C4-2B (cell line): ENCODE results near the gene ANKS1B.

Experiments used
- H3K27ac ChIP-seq: fragments of 450-650 bp; 2 replicates; pipeline ENCODE4 v1.5.1; 2017
- ZFX ChIP-seq: fragments of 450-650 bp; IDR thresholded peaks from 2 replicates; pipeline ENCODE4 v1.6.1; 2017
- TF ChIP-seq, protein P1 (sequence below): fragments of 450-650 bp; conservative IDR thresholded peaks from 2 replicates; pipeline ENCODE4 v1.5.1; 2017; ENCODE audit warnings: mild to moderate bottlenecking

Gene ANKS1B

DNA sequence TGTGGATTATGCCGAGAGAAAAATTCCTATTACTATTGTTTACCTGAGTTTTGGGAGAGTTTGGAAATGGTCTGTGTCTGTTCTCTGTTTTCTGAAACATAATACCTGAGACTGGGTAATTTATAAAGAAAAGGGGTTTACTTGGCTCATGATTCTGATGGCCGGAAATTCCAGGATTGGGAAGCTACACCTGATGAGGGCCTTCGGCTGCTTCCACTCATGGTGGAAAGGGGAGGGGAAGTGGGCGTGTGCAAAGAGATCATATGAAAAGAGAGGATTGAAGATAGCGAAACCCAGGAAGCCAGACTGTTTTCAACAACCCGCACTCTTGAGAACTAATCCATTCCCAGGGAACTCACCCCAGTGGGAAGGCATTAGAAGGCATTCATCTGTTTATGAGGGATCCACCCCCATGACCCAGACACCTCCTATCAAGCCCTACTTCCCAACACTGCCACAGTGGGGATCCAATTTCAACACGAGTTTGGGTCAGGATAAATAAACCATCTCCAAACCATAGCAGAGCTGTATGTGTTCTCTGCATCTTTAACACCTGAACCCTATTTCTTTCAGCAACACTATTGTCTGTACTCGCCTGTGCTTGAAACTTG, 1288.6 kb downstream of the ANKS1B start:
- H3K27ac ChIP-seq = no peak overlapping the region
- no peak for TF ChIP-seq ZFX
- TF ChIP-seq, protein P1, sequence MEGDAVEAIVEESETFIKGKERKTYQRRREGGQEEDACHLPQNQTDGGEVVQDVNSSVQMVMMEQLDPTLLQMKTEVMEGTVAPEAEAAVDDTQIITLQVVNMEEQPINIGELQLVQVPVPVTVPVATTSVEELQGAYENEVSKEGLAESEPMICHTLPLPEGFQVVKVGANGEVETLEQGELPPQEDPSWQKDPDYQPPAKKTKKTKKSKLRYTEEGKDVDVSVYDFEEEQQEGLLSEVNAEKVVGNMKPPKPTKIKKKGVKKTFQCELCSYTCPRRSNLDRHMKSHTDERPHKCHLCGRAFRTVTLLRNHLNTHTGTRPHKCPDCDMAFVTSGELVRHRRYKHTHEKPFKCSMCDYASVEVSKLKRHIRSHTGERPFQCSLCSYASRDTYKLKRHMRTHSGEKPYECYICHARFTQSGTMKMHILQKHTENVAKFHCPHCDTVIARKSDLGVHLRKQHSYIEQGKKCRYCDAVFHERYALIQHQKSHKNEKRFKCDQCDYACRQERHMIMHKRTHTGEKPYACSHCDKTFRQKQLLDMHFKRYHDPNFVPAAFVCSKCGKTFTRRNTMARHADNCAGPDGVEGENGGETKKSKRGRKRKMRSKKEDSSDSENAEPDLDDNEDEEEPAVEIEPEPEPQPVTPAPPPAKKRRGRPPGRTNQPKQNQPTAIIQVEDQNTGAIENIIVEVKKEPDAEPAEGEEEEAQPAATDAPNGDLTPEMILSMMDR = no peak

DNA sequence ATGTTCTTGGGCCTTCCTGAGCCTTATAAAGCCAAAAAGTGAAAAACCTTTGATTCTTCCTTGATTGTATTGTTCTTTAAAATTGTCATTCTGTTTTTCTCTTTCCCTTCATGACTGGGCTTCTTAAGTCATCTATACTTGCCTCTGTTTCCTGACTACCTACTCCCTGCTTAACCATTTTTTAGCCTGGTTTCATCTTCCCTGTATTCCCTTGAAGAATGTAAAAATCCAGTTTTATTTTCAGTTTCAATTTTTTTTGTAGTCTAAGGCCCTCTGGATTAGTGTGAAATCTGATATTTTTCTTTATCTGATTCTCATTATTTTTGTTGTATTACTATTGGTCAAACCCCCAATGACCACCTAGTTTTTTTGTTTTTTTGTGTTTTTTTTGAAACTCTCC, 1293.4 kb downstream of the ANKS1B start:
- TF ChIP-seq ZFX = no peak
- TF ChIP-seq, protein P1 = no peak
- no peak overlapping the region for H3K27ac ChIP-seq

DNA sequence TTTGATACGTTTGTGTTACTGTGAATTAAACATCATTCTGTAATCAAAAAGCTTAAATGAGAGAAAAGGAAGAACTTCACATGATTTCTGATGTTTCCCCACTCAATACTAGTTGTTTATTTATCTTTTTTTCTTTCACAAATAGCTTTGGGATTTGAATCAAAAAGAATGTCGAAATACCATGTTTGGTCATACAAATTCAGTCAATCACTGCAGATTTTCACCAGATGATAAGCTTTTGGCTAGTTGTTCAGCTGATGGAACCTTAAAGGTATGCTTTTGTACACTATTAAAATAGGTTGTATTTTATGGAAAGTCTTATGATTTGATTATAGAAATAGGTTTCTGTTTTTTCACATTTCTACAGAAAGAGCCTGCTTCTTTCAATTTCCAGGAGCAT, 1298.1 kb downstream of the ANKS1B start:
- TF ChIP-seq, protein P1 = no peak
- TF ChIP-seq ZFX = no peak
- H3K27ac ChIP-seq = no peak overlapping the region
